HuH-7.5 (cell line): ENCODE data around the gene NKX1-1.
A peak's percentile ranks its signal among the peaks of the same experiment; 100 is the strongest.

Experiments used
- DNase-seq: peaks from one replicate; pipeline ENCODE4 v3.0.0; 2011; ENCODE audit warnings: low spot score

Gene NKX1-1

DNA sequence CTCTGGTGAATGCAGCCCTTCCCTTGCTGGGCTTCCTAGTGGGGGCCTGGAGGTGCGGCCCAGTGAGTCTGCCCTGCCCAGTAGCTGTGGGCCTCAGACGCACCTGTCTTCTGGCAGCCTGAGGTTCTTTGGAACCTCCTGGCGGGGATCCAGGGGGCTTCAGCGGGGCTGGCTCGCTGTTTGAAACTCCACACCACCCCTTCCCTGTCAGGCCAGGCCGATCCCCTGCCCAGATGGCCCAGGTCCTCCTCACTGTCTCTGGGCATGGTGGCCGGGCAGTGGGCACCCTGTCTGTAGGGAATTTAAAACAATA, 10.7 kb upstream of the NKX1-1 start:
- DNase-seq: no peak

GRCh38 chr4:1416051-1416947, 10.1 kb upstream of the NKX1-1 start:
- DNase-seq: peak; percentile 23

DNA sequence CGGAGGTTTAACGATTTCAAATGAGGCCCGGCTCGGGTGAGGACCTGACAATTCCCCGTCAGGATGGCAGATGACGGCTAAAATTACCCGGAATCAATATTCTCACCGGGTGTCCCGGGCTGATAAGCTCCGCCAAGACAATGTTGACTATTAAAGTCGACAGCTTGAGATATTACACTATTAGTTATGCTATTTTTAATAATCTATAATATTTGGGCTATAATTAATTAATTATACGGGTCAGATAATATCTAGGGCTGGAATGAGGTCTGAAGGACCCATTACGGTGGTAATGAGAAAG, 9.4 kb upstream of the NKX1-1 start:
- peak; percentile 16 for DNase-seq

DNA sequence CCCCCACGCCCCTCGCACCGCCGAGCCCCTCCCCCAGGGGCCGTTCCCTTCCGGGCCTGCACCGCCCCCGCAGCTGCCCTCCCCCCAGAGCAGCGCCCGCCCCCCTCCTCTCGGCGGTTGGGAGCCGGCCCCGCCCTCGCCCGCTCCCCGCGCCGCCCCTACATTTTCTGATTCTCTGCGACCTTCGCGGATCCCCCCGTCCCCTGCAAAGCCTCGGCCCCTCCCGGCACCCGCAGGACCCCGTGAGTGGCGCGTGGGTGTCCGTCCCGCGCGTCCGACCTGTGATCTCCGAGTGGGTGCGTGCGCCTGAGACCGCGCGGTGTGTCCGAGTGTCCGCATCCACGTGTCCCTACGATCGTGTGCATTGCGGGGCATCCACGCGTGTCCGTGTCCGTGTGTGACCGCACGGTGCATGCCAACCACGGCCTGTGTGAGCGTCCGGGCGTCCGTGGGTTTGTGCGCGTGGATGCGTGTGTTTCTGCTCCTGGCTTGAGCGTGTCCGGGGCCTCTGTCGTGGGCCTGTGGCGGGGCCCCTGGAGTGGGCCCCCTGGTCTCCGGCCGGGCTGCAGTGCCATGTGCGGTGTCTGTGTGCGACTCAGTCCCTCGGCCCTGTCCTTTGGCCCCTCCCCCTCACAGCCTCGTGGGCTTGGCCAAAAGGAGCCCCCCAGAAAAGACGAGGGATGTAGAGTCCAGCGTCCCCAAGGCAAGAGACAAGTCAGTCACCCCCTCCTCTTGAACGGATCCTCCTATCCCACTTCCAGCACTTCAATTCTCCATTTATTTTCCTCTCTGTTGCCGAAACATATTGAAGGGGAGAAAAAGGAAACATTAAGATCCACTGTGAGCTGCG, 8.8 kb upstream of the NKX1-1 start:
- peak; percentile 25 for DNase-seq

- peak; percentile 6 for DNase-seq
These were observed 7.6 kb upstream of the NKX1-1 start for GRCh38 chr4:1413687-1414479.

DNA sequence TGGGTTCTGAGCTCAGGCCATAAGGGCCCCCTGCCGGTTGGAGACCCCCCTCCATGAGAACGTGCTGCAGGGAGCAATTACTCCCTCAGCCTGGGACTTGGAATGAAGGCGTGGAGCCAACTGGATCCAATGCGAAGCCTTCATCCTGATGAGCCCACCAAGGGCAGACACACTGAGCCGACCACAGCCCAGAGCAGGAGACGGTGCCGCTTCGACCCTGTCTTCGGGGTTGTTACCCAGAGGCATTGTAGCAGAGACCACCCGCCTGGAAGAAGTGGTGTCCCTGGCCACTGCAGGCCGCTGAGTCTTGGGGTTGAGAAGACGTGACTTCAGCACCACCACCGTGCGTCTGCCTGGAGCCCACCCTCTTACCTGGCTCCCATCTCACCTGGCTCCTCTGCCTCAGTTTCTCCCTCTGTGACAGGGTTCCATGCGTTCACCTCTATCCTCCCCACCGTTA, 7.0 kb upstream of the NKX1-1 start:
- DNase-seq: no peak

DNA sequence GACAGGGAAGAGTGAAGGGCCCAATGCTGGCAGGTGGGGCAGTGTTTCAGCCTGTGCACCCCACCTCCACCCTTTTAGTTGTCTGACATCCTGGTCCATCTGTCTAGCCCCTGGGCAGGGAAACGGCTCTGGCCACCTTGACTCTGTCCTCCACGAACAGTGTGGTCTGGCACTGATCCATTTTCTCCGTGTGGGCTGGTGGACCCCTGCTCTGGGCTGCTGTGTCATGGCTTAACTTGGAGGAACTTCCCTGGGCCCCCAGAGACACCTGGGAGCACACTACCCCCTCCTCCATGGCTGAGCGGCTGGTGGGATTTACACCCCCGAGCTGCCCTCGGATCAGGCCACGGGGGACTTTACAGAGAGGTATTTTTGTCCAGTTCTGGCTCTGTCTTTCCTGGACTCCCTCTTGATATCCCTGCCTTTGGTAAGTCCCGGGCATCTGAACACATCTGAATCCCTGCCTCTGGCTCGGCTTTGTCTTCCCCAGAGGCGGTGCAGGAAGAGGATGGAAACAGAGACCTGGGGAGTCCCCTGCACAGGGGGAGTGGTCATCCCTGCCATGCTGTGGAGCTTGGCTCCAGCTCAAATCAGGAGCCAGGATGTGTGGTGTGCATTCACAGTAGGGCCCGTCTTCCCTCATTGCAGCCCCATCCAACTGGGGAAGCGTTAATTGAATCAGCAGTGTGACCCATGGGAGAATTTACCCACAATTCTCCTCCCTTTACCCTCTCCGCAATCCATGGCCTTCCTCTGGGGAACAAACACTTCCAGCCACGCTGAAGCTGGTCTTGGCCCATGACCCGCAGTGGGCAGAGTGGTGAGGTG, 6.3 kb upstream of the NKX1-1 start:
- DNase-seq: peak; percentile 35

- DNase-seq: peak; percentile 42
These were observed 5.5 kb upstream of the NKX1-1 start for GRCh38 chr4:1411436-1412375.

DNA sequence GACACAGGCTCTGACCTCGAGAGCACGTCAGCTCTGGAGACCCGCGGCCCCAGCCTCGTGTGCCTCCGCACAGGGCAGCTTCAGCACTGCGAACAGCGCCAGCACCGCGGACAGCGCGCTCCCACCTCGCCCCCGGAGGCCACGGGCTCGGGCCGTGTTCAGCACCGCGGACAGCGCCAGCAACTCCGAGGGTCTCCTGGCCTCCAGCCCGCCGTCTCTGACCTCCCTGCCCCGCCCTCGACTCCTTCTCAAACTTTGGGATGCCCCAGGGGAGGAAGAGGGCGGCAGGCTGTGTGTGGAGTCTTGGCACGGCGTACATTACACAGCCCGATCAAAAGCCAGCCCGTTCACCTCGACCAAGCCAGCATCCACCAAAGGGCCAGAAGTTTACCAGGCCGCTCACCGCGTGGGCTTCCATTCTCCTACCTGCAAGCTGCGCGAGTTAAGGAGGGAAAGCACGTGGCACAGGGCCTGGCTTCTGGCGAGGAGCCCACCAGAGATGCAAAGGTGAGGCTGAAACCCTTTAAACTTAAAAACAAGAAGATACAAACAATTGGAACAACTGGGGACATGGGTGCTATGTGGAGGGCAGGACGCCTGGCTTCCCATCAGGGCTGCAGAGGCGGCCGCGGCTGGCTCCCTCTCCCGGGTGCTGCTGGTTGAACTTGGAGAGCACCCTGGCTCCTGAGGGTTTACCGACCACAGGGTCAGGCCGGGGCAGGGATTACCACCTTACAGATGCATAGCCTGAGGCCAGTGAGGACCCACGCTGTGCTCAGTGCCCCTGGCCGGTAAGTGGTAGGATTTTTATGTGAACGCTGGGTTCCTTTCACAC, 4.5 kb upstream of the NKX1-1 start:
- DNase-seq: peak; percentile 97

DNA sequence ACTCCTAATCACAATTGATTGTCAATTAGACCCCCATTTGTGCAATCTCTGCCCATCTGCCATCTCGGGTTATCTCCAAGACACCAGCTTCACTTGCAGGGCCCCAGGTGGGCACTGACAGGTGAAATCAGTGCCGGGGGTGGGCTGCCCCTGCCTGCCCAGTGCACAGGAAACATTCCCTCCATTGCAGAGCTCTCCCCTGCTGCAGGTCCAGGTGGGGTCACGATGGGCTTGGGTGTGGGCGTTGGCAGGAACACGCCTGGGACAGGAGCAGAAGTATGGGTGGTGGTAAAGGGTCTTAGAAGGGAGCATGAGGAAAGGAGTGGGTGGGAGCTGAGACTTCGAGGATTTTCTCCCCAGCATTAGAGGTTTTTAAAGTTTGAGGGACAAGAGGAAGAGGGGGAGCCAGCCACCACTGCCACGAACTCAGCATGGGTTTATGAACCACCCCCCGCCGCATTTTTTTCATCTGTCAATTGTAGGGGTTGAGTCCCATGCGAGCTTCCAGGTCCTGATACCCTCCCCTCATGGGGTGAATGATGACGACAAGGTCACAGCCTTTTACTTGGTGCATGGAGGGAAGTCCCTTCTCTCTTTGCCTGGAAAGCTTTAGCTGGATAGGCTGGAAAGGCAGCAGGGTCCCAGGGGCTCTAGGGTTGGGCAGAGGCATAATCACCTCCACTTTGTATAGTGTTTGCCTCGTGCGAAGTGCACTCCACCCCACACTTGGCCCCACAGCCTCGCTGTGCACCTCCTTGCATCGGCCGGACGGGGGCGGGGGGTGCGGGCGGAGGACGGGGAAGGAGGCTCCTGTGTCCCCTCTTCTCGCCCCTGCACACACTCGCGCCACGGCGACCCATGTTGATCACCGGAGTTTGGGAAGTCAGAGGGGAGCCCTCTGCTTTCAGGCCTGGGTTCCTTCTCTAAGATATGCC, 3.5 kb upstream of the NKX1-1 start:
- DNase-seq: peak; percentile 26

DNA sequence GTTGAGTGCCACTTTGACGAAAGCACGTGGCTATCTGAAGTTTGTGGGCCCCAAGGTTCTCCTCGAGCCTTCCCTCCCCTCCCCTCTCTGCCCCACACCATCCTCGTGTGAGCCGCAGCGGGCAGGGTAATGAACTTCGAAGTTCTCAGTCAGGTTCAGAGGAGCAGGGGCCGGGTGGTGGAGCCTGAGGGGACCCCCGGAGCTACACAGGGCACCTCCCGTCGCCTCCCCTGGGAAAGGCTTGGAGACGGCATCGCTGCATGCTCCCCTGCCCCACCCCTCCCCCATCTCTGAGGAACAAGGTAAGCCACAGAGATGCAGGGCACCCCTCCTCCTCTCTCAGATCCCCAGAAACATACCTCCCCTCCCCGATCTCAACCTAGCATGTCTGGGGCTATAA, 2.8 kb upstream of the NKX1-1 start:
- no peak for DNase-seq

DNA sequence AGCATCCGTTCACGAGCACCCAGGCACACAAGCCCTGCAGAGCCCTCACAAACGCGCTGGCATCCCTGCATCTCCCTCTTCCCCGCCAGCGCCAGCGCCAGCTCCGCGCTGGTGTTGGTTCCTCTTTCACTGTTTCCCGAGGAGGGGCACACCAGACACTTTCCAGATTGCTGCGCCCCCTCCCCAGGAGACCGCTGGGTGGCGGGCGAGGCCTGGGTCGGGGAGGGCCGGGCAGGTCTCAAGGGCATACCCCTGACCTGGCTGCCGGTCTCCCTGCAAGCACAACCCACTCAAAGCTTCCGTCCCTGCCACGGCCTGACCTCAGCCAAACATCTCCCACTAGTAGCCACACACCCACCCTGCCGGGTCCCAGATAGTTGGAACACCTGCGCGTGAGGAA, 2.2 kb upstream of the NKX1-1 start:
- peak; percentile 42 for DNase-seq

DNA sequence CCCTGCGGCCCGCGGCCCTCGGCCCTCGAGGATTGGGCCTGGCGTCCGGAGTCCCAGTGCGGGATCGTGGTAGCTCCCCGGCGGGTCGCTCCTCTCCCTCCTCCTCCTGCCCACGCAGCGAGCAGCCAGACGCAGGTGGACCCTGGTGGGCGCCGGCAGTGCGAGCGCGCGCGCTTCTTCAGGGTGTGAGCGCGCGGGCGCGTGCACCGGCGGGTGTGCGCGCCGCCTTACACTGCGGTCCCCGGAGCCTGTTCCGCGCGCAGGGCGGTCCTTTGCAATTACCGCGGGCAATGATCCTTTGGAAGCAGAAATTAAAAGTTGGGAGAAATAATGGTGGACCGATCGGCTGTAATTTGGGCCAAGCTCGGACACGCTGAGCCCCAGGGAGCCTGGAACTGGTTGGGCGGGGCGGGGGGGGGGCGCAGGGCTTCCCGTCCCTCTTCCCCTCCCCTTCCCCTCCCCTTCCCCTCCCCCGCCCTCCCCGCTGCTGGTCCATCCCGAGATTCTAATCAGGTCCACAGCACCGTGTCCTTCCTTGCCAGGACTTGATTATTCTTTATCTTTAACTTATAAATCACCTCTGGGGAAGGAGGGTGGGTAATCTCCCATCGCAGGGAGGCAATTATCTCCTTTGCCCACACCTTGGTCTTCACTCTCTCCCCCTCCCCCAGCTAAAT, 1.6 kb upstream of the NKX1-1 start:
- DNase-seq: no peak

DNA sequence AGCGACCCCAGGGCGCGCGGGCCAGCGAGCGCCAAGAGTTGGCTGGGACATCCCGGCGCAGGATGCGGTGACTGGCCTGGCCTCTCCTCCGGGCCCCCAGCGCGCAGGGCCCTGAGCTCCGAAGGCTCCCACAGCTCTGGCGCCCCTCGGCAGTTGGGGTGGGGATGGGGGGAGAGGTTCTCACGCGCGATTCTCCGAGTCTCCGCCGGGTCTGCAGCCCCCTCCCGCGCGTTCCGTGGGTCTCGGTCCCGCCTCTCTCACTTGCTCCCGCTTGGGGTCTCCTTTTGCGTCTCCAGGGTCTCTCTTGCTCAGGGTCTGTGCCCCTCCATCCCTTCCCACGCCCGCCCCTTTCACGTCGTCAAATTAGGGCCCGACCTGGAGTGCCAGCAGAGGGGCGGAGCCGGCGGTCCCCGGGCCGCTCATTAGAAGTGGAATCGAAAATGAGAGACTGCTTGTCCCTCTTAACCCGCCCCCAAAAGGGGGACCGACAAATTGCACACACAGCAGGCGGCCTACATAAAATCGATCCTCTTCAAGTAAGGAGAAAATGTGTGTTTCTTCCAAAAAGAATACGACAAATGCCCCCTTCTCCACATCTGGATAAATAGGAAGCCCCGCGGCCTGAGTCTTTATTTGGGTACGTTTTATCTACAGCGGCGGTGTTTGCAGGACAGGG, 877 bp upstream of the NKX1-1 start:
- DNase-seq: no peak

DNA sequence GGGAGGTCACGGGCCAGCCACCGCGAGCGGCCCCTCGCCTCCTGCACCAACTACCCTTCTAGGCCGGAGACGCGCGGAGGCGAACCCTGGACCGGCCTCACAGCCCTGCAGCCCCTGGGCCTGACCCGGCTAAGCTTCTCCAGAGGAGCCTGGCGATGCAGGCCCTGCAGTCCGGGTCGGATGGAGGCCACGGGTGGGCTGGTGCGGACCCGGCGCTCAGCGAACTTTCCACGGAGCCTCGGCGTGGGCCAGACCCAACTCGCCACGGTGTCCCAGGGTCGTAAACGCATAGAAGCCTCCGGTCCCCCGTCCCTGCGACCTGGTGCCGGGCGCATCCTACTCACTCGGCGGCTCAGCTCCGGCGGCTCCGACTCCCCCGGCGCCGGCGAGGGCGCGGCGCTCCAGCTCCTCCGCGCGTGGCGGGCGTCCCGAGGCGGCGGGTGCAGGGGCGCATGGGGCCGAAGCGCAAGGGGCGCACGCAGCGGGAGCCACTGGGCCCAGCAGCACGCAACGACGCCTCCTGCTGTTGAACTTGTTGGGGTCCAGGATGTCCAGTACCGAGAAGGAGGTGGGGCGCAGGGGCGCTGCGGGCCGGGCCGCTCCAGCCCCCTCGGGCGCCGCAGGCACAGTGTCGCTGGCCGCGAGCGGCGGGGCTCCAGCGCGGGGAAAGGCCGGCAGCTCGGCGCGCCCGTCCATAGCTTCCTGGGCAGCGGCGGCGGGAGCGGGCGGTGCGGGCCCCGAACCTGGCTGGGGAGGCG, 427 bp downstream of the NKX1-1 start:
- DNase-seq: no peak

GRCh38 chr4:1405254-1405635, 997 bp downstream of the NKX1-1 start:
- DNase-seq: no peak
